GM10266 (cell line): ENCODE results near the gene TSPEAR.

Source experiments
- DNase-seq: peaks from one replicate; pipeline ENCODE4 v3.0.0; 2012; ENCODE audit errors: extremely low spot score
- TF ChIP-seq, protein P1 (sequence below): IDR thresholded peaks from 2 replicates; pipeline ENCODE4 v1.5.1; 2012; ENCODE audit warnings: mild to moderate bottlenecking, low read depth; ENCODE audit not compliant: control insufficient read depth, insufficient read depth; ENCODE audit errors: missing control alignments

TSPEAR gene

DNA sequence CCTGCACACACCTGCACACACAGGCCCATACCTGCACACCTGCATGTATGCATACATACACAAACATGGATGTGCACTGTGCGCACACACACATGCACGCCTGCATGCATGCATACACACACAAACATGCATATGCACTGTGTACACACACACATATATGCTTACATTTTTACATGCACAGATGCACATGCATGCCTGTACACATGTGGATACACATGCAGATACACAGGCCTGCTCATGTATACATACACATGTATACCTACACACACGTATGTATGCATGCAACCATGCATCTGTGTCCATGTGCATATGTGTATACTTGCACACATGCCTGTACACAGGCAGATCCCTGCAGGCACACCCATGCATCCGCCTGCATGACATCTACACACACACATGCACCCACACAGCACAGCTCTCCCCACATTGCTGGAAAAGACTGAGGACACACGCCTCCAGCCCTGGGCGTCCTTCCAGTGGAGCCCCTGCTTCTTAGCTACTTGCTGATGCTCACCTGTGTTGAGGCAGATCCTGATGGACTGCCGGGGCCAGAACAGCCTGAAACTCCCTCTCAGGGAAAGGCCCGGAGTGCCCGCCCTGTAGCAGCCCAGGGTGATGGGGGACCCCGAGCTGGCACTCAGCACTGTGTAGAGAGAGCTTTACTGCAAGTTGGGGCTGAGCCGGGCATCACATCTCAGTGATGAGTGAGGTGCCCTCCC lies 200.0 kb downstream of the TSPEAR start:
- DNase-seq: no peak
- TF ChIP-seq, protein P1, sequence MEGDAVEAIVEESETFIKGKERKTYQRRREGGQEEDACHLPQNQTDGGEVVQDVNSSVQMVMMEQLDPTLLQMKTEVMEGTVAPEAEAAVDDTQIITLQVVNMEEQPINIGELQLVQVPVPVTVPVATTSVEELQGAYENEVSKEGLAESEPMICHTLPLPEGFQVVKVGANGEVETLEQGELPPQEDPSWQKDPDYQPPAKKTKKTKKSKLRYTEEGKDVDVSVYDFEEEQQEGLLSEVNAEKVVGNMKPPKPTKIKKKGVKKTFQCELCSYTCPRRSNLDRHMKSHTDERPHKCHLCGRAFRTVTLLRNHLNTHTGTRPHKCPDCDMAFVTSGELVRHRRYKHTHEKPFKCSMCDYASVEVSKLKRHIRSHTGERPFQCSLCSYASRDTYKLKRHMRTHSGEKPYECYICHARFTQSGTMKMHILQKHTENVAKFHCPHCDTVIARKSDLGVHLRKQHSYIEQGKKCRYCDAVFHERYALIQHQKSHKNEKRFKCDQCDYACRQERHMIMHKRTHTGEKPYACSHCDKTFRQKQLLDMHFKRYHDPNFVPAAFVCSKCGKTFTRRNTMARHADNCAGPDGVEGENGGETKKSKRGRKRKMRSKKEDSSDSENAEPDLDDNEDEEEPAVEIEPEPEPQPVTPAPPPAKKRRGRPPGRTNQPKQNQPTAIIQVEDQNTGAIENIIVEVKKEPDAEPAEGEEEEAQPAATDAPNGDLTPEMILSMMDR: no peak

DNA sequence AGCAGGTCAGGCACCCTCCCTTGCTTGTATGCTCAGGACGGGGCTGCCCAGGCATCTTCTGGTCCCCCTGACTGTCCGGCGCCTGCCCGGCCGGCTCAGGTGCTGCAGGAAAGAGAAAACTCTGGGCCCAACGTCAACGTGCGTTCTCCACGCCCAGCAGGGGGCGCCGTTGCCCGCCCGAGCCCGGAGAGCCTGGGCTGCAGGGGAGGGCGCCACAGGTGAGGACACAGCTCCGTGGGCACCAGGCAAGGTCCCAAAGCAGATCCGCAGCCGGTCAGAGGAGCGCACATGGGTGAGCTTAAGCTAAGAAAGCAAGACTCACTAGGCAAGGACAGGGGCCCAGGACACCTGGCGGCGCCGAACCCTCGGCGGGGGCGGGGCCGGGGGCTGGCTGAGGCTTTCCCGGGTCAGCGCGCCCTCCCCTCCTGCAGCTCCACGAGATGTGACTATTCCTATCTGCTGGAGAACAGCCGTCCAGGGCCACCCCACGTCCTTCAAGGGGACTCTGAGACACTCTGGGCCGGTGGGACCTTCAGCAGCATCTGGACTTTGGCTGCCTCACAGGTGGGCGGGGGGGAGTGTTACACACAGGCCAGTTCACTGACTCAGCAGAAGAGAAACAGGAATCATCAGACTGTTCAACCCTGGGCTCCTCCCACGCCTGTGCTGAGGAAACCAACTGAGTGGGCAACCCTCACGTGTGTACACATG lies 200.7 kb downstream of the TSPEAR start:
- TF ChIP-seq, protein P1: peak; percentile 87
- peak; percentile 90 for DNase-seq

DNA sequence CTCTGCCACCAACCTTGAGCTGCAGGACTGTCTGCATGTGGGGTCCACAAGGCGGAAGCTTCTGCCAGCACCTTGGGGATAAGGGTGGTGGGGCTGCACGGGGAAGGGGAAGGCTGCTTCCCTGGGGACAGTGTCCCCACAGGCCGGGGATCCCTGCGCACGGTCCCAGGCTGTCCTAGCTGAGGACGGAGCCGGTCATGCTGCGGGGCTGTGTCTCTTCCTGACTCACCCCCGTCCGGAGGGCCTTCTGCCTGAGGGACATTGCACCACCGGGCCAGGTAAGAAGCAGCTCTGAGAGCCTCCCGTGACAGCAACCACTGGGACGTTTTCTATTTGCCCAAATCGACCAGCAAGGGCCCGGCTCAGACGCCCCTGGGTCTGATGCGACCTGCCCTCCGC lies 201.3 kb downstream of the TSPEAR start:
- DNase-seq: no peak
- TF ChIP-seq, protein P1: no peak

DNA sequence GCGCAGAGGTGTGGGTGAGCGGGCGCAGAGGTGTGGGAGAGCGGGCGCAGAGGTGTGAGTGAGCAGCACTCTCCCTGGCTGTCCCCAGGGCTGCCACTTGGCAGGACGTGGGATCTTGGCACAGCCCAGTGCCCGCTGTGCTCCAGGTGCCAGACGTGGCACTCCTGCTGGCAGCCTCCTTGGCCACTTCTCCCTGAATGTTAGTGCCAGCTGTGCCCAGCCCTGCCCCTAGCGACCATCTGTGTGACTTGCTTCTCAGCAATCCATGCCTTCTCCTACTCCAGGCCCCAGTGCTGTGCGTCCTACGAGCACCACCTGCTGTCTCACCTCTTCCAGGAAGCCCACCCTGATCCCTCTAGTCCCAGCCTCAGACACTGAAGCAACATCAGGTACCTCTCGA lies 201.8 kb downstream of the TSPEAR start:
- no peak for DNase-seq
- TF ChIP-seq, protein P1: peak; percentile 3

DNA sequence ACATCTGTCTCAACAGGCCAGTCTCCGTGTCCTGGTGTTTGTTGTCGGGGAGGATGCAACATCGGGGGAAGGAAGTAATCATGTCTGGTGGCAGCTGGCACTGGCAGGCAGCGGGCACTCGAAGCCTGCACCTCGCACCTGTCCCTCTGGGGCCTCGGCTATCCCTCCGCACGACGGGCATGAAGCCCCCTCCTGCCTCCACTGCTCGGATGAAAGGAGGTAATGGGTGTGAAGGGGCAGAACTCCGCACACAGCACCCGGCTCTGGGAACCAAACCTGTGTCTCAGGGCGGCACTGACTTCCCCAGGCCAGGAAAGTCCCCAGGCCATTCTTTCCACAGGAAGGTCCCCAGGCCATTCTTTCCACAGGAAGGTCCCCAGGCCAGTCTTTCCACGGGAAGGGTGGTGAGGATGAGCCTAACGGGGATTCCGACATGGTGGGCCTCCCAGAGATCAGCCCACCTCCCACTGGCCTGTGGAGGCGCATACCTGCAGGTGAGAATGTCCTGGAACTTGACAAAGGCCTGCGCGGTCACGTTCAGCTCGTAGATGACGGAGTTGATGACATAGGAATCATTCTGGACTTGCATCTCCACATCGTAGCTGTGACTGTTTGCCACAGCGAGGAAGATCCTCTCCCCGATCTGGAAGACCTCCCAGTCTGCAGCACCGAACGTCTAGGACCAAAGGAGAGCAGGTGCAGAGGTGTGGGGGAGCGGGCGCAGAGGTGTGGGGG lies 202.5 kb downstream of the TSPEAR start:
- TF ChIP-seq, protein P1: no peak
- DNase-seq: no peak

DNA sequence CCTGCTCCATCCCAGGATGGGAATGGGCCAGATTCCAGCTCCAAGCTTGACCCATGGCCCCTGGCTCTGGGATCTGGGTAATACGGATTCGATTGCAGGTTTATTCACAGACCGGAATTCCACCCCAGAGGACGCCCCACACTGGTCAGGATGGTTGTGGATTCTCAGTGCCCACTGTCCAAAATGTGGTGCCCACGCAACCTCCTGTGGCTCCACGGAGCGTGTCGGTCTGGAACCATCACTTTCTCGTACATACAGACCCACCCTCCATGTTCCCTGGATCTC lies 203.0 kb downstream of the TSPEAR start:
- TF ChIP-seq, protein P1: no peak
- no peak for DNase-seq

DNA sequence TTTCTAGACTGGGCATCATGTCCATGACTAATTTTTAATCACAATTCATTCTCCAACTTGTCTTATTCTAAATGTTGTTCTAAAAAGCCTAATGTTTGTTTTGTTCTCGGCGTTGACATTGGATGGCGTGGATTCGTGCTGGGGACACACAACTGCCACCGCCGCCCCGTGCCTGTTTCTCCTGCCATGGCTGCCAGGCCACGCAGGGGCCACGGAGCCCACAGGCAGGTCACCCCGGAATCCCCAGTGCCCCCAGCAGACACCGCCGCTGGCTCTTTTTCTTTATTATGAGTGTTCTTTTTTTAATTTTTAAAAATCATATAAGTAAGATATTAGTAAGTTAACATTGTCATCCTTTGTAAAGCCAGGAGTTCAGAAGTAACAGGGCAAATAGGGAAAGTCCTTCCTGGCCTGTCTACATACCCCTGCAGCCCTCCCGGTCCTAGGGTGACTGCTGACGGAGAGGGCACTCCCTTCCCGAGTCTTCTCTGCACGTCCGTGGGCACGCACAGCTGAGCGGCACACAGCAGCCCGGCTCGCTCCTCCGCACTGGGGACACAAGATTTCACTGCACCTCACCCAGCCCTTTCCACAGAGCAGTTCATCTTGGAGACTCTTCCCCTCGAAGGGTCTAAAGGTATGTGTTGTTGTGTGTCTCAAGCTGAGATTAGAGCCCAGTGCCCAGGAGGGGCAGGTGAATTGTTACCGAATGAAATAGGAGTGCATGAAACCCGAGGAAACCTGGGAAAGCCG lies 203.5 kb downstream of the TSPEAR start:
- DNase-seq: no peak
- TF ChIP-seq, protein P1: no peak
